Nucleus accumbens (tissue), 56 donors: ENCODE data around the gene LIG1.

Experiments
- DNase-seq, 56 donors: peaks; one replicate each; lab custom pipeline; 2025; lab: John Stamatoyannopoulos, UW

The LIG1 gene

DNA sequence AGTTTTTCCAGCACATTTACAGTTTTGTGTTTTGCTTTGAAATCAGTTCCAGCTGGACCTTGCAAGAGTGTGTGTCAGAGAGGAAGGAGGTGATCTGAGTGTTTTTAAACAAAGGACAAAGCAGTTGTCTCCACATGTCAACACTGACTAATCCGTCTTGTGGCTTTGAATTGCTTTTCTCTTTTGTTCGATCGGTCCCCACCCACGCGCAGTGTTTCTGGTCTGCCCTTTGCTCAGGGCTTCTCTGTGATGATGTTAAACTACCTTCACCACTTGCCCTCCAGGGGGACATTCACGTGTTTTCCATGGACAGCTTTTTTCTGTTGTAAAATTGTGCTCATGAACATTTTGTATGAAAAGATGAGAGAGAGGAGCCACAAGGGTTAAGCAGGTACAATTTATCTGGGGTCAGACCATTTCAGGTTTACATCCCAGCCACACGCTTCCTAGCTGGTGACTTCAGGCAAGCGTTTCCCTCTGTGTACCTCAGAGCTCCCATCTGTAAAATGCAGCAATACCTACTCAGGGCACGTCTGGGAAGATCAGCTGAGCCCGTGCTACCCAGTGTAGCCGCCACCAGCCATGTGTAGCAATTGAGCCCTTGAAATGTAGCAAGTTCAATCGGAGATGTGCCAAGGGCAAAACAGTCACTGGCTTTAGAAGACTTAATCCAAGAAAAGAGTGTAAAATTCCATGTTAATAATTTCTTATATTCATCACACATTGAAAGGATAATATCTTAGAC is 46.1 kb downstream of the LIG1 start:
- peak in 16 of 56 donors; percentile 2 to 76 (median 14) for DNase-seq

DNA sequence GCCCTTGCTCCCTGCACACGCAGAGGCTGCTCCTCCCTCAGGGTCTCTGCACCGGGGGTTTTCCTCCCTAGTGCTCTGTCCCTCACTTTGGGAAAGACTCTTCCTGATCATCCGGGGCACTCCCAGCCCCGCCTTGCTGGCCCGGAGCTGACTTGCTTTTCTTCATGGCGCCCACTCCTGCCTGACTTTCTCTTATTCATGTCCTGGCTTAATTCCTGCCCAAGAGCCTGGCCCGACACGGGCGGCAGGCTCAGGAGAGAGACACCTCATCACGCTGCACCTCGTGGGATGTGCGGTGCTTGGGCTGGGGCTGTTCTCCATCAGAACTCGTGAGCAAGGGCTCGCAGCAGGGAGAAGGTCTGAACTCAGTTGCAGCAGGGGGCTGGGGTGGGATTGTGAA is 47.7 kb downstream of the LIG1 start:
- no peak for DNase-seq

DNA sequence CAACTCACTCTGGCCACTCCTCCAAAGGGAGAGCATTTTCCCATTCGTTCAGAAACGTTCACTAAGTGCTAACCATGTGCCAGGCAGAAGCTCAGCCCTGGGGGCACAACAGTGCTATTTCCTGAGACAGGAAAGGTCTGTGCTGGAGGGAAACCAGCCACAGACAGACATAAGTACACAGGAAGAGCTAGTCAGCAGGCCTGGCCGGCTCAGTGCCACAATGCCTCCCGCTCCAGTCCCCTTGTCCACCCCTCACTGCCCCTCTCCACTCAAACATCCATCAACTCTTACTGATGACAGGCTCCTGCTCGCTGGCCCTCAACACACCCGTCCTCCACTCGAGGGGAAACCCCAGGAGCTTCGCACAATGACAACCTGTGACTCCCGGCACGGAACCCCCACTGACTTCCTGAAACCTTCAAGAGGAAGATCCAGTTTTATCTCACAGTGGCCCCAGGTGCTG is 48.2 kb downstream of the LIG1 start:
- peak in 5 of 56 donors; percentile 3 to 34 (median 15) for DNase-seq

DNA sequence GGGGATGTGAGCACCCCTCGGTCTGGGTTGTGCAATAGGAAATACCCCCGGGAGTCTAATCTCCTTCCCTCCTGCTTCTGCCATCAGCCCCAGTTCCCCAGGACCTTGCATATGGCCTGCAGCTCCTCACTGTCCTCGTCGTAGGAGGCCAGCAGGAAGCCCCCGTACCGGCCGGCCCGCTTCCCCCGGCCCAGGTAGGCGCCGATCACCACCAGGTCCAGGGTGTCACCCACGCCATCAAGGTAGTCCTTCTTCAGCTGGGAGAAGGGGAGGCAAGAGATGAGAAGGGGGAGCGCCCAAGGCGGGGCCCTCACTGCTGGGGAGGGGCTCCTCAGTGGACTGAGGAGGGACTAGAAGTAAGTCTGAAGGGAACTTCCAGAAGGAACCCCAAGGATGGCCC is 49.1 kb downstream of the LIG1 start:
- DNase-seq, result no peak

DNA sequence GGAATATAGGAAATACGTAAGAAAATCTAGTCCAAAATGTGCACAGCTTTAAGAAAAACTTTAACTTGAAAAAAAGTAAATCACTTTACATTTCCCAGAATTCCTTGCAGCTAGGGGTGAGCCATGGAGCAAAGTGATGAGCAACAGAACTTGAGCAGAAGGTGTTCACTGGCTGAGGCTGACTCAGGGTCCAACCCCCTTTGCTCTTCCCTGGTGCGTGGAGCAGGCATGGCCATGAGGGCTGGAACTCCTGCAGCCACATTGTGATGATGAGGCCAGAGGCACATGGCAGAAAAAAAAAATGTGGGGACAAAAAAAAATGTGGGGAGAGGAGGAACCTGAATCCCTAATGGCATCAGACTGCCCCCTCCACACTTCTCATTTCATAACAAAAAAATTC is 49.6 kb downstream of the LIG1 start:
- no peak for DNase-seq

DNA sequence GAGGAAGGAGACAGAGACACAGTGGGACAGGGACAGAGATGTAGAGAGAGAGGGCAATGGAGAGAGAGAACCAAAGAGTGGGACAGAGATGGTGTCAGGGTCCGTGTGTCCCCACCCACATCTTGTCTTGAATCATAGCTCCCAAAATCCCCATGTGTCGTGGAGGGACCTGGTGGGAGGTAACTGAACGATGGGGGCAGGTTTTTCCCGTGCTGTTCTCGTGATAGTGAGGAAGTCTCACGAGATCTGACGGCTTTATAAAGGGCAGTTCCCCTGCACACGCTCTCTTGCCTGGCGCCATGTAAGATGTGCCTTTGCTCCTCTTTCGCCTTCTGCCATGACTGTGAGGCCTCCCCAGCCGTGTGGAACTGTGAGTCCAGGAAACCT is 52.0 kb downstream of the LIG1 start:
- DNase-seq, result no peak

DNA sequence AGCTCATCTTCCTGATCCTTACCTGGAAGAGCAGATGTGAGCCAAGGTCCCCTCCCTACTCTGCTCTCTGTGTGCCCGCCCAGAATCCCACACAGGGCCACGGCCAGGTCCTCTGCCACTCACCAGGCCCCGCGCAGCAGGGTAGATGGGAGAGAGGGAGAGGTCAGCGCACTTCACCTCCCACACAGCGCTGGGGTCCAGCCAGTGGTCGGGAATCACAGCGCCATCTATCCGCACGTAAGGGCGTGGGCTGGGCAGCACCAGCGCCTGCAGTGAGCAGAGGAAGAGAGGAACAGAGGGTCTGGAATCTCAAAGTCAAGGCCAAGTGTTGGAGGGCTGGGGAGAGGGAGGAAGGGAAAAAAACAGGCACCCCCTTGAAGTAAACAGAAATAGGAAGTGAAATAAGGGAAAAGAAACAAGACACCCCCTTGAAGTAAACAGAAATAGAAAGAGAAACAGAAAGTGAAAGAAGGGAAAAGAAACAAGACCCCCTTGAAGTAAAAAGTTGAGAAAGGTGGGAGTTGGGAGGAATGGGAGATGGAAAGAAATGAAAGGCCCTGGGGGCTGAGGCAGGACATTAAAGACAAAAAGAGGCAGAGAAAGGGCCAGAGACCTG is 52.5 kb downstream of the LIG1 start:
- DNase-seq, result no peak

DNA sequence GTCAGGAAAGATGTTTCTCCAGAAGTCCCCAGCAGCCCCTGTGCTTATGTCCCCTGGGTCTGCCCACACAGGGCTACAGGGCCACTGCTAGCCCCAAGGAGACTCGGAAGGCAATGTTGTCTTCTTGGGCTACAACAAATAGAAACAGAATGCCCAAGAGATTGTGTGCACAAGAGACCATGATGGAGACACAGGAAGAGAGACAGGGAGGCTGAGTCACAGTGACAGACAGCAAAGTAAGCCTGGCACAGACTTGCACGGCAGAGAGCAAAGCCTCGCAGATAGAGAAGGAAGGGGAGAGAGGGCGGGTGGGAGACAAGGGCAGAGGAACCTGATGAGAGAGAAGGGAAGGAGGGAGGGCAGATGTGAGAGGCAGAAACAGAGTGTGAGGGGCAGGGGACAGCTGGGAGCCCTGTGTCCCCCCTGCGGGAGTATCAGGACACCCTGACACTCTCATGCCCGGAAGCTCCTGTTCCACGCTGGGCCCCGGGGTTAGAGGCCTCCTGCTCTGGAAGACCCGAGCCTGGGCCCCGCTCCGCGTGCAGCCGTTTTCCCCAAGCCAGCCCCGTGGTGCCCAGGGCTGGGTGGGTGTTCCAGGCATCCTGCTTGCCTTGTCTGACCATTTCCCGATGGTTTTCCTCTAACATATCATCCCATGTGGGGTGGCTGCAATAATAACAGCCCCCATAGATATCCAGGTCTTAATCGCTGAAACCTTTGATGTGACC is 56.8 kb downstream of the LIG1 start:
- peak in 2 of 56 donors; percentile 13 to 25 for DNase-seq

DNA sequence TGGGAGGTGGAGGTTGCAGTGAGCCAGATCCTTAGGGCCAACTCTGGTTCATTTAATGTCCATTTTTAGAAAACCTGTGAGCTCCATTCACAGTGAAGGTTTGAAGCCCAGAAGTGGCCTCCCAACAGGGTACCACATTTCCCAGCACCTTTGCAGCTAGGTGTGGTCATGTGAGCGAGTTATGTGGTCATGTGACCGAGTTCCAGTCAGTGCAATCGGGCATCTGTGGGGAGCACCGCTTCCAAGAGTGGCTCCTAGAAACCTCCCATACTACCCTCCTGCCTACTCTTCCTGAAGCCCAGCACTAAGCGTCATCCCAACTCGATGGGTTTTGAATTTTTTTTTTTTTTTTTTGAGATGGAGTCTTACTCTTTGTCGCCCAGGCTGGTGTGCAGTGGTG is 58.9 kb downstream of the LIG1 start:
- DNase-seq, result peak in 2 of 56 donors; percentile 19 to 29

DNA sequence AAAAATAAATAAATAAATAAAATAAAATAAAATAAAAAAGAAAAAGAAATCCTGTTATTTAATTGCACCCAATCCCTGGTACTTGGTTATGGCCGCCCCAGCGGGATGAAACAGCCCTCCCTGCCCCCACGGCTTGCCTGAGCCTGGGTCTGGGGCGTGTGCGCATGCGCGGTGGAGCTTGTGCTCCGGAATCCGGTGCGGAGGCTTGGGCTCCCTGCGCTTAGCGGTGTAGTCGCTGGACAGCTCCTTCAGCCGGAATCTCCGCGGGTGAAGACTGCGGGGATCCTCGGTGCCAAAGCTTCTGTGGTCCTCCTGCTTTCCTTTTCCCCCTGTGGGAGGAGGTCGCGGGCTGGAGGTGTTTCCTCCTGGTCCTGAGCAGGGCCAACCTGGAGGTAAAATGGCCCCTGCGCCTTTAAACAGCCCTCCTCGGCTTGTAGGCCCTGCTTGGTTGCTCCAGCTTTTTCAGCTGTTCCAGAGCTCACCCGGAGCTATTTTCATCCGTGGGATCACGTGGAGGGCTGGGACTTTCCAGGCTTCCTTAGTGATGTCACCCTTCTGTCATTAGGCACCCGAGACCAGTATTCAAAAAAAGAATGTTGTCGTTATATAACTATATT is 59.7 kb downstream of the LIG1 start, which contains the start of gene PLA2G4C:
Gene PLA2G4C, minus strand, starts transcription at position 468 of the 617 bp plus-strand sequence. CDS start 4,288 bp downstream, outside the sequence.
- peak in 55 of 56 donors; percentile 71 to 96 (median 89) for DNase-seq

DNA sequence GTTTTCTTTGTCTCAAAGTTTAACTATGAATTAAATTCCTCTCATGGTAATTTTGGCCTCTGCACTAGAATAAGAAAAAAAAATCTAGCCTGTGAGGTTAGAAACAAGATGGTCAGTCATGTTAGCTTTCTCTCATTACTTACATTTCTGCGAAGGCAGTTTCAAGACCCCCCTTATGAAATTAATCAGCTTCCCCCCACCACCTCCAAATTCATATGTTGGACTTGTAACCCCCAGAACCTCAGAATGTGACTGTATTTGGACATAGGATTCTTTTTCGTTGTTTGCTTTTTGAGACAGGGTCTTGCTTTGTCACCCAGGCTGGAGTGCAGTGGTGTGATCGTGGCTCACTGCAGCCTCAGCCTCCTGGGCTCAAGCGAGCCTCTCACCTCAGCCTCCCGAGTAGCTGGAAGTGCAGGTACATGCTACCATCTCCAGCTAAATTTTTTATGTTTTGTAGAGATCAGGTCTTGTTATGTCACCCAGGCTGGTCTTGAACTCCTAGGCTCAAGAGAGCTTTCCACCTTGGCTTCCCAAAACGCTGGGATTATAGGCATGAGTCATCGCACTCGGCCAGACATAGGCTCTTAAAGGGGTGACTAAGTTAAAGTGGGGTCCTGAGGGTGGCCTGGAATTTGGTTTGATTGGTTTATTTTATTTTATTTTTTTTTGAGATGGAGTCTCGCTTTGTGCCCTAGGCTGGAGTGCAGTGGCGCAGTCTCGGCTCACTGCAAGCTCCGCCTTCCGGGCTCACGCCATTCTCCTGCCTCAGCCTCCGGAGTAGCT is 61.0 kb downstream of the LIG1 start:
- no peak for DNase-seq

DNA sequence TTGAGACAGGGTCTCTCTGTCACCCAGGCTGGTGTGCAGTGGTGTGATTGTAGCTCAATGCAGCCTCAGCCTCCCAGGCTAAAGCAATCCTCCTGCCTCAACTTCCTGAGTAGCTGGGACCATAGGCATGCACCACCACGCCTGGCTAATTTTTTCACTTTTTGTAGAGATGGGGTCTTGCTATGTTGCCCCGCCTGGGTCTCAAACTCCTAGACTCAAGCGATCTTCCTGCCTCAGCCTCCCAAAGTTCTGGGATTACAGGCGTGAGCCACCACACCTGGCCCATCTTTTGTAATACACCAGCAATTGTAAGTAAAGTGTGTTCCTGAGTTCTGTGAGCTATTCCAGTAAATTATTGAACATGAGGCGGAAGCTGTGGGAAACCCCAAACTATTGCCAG is 66.2 kb downstream of the LIG1 start:
- DNase-seq, result no peak

DNA sequence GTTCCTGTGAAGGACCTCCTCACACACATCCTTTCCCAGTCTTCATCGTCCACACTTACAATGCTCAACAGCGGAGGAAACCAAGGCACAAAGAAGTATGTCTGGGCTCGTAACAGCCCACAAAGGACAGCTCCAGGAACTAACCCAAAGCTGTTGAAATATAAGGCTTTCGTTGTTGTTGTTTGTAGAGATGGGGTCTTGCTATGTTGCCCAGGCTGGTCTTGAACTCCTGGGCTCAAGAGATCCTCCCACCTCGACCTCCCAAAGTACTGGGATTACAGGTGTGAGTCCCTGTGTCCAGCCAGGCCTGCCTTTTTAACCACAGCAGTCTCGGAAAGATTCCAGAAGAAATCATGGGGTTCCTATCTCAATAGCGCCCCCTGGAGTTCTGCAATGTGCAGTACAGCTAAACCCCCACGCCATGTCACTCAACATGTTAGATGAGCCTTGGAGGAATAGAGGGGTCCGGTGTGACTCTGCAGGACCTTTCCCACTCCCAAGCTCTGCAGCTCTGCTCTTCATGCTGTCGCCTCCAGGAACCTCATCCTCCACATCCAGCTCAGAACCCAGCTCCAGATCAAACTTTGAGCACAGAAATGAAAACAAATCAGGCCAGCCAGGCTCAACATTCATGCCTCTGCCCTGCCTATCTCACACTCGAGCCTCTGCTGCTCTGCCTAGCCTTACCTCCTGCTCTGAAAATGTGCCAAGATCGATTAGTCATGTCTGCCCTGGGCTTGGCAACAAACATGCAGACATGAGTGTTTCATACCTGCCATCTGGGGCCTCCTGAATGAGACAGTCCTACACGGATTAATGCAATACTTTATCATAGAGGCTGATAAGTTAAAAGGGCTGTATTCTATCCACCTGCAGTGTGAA is 67.0 kb downstream of the LIG1 start:
- DNase-seq, result peak in 1 of 56 donors; percentile 14

DNA sequence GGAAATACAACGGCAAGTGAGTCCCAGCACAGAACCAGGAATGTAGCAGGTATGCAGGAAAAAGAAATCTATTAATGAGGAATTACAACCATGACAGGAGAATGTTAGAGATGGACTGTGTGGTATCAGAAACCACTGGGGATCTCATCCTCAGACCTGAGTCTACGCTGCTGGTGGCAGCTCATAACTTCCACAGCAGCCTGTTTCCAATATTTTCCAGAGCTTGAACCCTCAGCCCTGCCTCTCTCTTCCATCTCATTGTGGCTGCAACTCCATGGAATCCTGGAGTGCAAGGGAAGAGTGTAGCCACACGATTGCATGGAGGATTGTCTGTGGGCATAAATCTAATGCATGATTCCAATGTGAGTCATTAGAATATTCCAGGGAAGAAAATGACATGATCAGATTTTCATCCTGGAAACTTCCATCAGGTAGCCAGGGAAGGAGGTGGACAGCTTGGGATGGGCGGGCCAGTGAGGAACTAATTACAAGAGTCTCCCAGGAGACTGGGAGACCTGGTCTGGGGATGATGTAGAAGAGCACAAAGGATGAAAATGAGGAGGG is 74.5 kb downstream of the LIG1 start:
- DNase-seq, result no peak

DNA sequence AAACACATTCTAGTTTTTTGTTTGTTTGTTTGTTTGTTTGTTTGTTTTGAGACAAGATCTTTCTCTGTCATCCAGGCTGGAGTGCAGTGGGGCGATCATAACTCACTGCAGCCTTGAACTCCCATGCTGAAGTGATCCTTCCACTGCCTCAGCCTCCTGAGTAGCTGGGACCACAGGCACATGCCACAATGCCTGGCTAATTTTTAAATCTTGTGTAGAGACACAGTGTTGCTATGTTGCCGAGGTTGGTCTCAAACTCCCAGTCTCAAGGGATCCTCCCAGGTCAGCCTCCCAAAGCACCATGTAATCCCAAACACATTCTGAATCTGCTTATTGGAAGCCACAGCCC is 75.3 kb downstream of the LIG1 start:
- no peak for DNase-seq

DNA sequence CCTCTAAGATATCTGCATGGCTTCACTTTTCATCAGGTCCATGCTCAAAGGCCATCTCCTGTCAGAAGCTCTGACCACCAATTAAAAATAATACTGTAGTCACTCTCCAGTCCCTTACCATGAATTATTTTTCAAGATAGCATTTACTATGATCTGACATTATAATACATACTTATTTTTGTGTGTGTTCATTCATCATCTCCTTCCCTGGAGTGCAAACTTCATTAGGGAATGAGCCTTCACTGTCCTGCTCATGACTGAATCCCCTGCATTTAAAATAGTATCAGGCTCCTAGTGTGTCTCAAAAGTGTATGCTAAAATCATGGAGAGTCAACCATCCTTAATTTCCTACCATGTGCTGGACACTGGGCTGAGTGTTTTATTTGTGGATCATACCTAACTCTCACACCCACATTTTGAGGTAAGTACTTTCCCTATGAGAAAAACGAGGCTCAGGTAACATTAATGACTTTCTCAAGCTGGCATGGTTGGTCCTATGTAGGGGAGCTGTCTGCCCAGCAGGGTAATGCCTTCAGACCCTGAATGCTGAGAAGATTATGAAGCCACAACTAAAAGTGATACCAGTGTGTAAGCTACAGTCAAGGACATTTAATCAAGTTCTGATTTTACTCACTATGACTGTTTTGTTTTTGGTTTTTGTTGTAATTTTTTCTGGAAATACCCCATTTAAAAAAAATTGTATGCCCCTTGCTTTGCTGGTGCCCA is 75.9 kb downstream of the LIG1 start:
- DNase-seq, result no peak

DNA sequence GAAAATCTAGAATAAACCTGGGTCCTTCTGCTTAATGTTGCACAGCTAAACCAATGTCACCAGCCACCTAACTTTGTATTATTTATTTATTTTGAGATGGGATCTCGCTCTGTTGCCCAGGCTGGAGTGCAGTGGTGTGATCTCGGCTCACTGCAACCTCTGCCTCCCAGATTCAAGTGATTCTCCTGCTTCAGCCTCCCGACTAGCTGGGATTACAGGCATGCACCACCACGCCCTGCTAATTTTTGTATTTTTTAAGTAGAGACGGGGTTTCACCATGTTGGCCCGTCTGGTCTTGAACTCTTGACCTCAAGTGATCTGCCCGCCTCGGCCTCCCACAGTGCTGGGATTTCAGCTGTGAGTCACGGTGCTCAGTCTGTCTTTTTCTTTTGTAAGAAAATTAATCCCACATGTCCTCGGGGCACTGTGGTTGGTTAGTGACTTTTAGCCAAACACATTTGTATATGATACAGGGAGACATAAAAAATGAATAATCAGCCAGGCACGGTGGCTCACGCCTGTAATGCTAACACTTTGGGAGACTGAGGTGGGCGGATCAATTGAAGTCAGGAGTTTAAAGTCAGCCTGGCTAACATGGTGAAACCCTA is 78.9 kb downstream of the LIG1 start:
- peak in 1 of 56 donors; percentile 31 for DNase-seq
